Neural progenitor cell (in vitro differentiated cells): ENCODE data around the gene TGM5. TPM values are rescaled to one million over a fixed set of nuclear protein-coding genes. Genes with fewer than 3 reads are reported as not detected.

Experiments
- DNase-seq: peaks from one replicate; pipeline ENCODE4 v3.0.0-alpha.2; 2016; ENCODE audit warnings: low spot score
- H2AFZ ChIP-seq: fragments of 200-600 bp; sonication (generic); replicated peaks from 2 replicates; pipeline ENCODE4 v1.6.1; 2016; ENCODE audit warnings: antibody characterized with exemption
- H3F3A ChIP-seq: fragments of 200-600 bp; sonication (generic); 2 replicates; pipeline ENCODE4 v1.6.1; 2016; ENCODE audit warnings: antibody characterized with exemption, low read depth
- H3K27ac ChIP-seq: fragments of 200-600 bp; sonication (generic); 2 replicates; pipeline ENCODE4 v1.5.1; 2016; ENCODE audit warnings: mild to moderate bottlenecking
- H3K27me3 ChIP-seq: fragments of 200-600 bp; sonication (generic); 2 replicates; pipeline ENCODE4 v1.6.1; 2016; ENCODE audit warnings: mild to moderate bottlenecking, moderate library complexity
- H3K36me3 ChIP-seq: fragments of 200-600 bp; sonication (generic); 2 replicates; pipeline ENCODE4 v1.5.1; 2016
- H3K4me1 ChIP-seq: fragments of 200-600 bp; sonication (generic); 2 replicates; pipeline ENCODE4 v1.6.1; 2016; ENCODE audit warnings: mixed run types
- H3K4me2 ChIP-seq: fragments of 200-600 bp; sonication (generic); 2 replicates; pipeline ENCODE4 v1.6.1; 2016
- H3K4me3 ChIP-seq: fragments of 200-600 bp; sonication (generic); 2 replicates; pipeline ENCODE4 v1.5.1; 2016
- H3K79me2 ChIP-seq: fragments of 200-600 bp; sonication (generic); 2 replicates; pipeline ENCODE4 v1.6.1; 2016; ENCODE audit warnings: low read depth
- H3K9ac ChIP-seq: fragments of 200-600 bp; sonication (generic); 2 replicates; pipeline ENCODE4 v1.6.1; 2016
- H3K9me3 ChIP-seq: fragments of 200-600 bp; sonication (generic); 2 replicates; pipeline ENCODE4 v1.5.1; 2016; ENCODE audit warnings: low read depth
- H4K20me1 ChIP-seq: fragments of 200-600 bp; sonication (generic); 2 replicates; pipeline ENCODE4 v1.6.1; 2016; ENCODE audit warnings: low read depth
- H3K27ac Mint-ChIP-seq: 3 replicates; pipeline ENCODE4 v1.8.0; 2021; ENCODE audit warnings: mixed read lengths
- H3K27me3 Mint-ChIP-seq: 2 replicates; pipeline ENCODE4 v1.8.0; 2022; ENCODE audit warnings: low read depth, mild to moderate bottlenecking, inconsistent platforms, moderate library complexity, mixed read lengths; ENCODE audit not compliant: insufficient read depth
- H3K36me3 Mint-ChIP-seq: 3 replicates; pipeline ENCODE4 v1.8.0; 2021; ENCODE audit warnings: mixed read lengths
- H3K4me1 Mint-ChIP-seq: 3 replicates; pipeline ENCODE4 v1.8.0; 2021; ENCODE audit warnings: mixed read lengths
- H3K4me3 Mint-ChIP-seq: 3 replicates; pipeline ENCODE4 v1.8.0; 2021; ENCODE audit warnings: mild to moderate bottlenecking, moderate library complexity, mixed read lengths
- H3K9me3 Mint-ChIP-seq: 3 replicates; pipeline ENCODE4 v1.8.0; 2020; ENCODE audit warnings: mixed read lengths
- EZH2 ChIP-seq: fragments of 200-600 bp; sonication (generic); IDR thresholded peaks from 2 replicates; pipeline ENCODE4 v1.6.1; 2017; ENCODE audit warnings: antibody characterized with exemption, mild to moderate bottlenecking, moderate library complexity
- EZH2phosphoT487 ChIP-seq: fragments of 200-600 bp; sonication (generic); IDR thresholded peaks from 2 replicates; pipeline ENCODE4 v1.6.1; 2017; ENCODE audit warnings: antibody characterized with exemption
- total RNA-seq: library from RNA; depleted of rRNA; stranded (reverse); fragments of >200 nt; gene quantifications from 2 replicates; pipeline ENCODE4 v1.2.3, GENCODE V29; 2015; ENCODE audit warnings: low replicate concordance
- TF ChIP-seq, protein P1 (sequence below): fragments of 200-600 bp; sonication (generic); IDR thresholded peaks from 2 replicates; pipeline ENCODE4 v1.5.1; 2017; ENCODE audit warnings: antibody characterized with exemption, mild to moderate bottlenecking

Gene TGM5
- total RNA-seq, 1 donor from 2014 or later: not detected

DNA sequence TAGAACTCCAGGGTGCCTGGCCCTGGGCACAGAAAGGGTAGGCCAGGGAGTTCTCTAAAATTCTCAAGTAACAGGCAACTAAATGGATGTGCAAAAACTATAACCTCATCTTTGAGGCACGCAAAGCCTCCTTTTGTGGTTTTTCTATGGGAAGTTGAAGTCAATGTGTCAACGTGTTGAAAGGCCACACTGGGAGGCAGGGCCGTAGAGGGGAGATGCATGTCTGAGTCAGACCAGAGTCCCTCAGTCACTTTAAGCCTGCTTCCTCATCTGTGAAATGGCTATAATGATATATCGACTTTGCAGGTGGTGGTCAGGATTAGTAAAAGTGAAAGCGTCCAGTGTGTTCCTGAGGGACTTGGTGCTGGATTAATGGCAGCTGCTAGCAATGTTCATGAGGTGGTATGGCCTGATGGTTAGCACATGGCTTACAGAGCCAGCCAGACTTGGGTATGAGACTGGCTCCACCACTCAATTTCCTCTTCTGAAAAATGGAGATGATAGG is 17.0 kb downstream of the TGM5 start:
- Histone ChIP-seq H3K27me3 (no peaks in the 10 kb centered on the region), H3K79me2 (no peaks in the 10 kb centered on the region), H2AFZ (no peak overlapping the region), H3K4me3 (no peak overlapping the region), H3K27ac (no peak overlapping the region), H3K4me1 (no peaks in the 10 kb centered on the region), H3K9ac (no peak overlapping the region), H3K4me2 (no peak overlapping the region), H3F3A (no peaks in the 10 kb centered on the region), H3K9me3 (no peaks in the 10 kb centered on the region), H4K20me1 (no peaks in the 10 kb centered on the region), H3K36me3 (no peaks in the 10 kb centered on the region)
- no peaks in the 10 kb centered on the region for H3K36me3 Mint-ChIP-seq
- no peak for DNase-seq
- H3K4me3 Mint-ChIP-seq: no peak overlapping the region
- no peaks in the 10 kb centered on the region for H3K4me1 Mint-ChIP-seq
- TF ChIP-seq EZH2: no peak
- TF ChIP-seq, protein P1, sequence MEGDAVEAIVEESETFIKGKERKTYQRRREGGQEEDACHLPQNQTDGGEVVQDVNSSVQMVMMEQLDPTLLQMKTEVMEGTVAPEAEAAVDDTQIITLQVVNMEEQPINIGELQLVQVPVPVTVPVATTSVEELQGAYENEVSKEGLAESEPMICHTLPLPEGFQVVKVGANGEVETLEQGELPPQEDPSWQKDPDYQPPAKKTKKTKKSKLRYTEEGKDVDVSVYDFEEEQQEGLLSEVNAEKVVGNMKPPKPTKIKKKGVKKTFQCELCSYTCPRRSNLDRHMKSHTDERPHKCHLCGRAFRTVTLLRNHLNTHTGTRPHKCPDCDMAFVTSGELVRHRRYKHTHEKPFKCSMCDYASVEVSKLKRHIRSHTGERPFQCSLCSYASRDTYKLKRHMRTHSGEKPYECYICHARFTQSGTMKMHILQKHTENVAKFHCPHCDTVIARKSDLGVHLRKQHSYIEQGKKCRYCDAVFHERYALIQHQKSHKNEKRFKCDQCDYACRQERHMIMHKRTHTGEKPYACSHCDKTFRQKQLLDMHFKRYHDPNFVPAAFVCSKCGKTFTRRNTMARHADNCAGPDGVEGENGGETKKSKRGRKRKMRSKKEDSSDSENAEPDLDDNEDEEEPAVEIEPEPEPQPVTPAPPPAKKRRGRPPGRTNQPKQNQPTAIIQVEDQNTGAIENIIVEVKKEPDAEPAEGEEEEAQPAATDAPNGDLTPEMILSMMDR: no peak
- TF ChIP-seq EZH2phosphoT487: no peak
- peaks cover 12% of the 10 kb centered on the region for H3K27me3 Mint-ChIP-seq
- no peaks in the 10 kb centered on the region for H3K9me3 Mint-ChIP-seq
- no peak overlapping the region for H3K27ac Mint-ChIP-seq

DNA sequence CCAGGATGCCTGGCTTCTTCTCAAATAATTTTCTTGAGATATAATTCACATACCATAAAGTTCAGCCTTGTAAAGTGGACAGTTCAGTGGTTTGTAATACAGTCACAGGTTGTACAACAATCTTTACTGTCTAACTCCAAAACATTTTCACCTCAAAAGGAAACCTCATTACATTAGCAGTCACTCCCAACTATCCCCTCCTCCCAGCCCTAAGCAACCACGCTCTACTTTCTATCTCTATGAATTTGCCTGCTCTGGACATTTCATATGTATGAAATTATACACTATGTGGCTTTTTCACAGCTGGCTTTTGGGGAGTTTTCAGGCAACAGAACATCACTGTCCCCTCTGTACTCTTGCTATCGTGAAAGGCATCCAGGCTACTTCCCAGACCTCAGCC is 17.5 kb downstream of the TGM5 start:
- Histone ChIP-seq H3K27me3 (no peaks in the 10 kb centered on the region), H3K79me2 (no peaks in the 10 kb centered on the region), H3K4me2 (no peak overlapping the region), H4K20me1 (no peaks in the 10 kb centered on the region), H3K27ac (no peak overlapping the region), H3K4me1 (no peaks in the 10 kb centered on the region), H3K4me3 (no peak overlapping the region), H2AFZ (no peak overlapping the region), H3K9ac (no peak overlapping the region), H3K9me3 (no peaks in the 10 kb centered on the region), H3K36me3 (no peaks in the 10 kb centered on the region), H3F3A (no peaks in the 10 kb centered on the region)
- Mint-ChIP-seq H3K4me1 (no peaks in the 10 kb centered on the region), H3K4me3 (no peak overlapping the region), H3K36me3 (no peaks in the 10 kb centered on the region), H3K27me3 (peaks cover 12% of the 10 kb centered on the region), H3K27ac (no peak overlapping the region), H3K9me3 (no peaks in the 10 kb centered on the region)
- no peak for DNase-seq
- TF ChIP-seq, protein P1: no peak
- TF ChIP-seq EZH2phosphoT487 (no peak), EZH2 (no peak)

- Mint-ChIP-seq H3K27me3 (peaks cover 6% of the 10 kb centered on the region), H3K4me1 (no peaks in the 10 kb centered on the region), H3K4me3 (no peak overlapping the region), H3K9me3 (no peaks in the 10 kb centered on the region), H3K36me3 (no peaks in the 10 kb centered on the region), H3K27ac (no peak overlapping the region)
- no peak overlapping the region for H3K4me2 ChIP-seq
- H3K36me3 ChIP-seq: no peaks in the 10 kb centered on the region
- H3K27me3 ChIP-seq: no peaks in the 10 kb centered on the region
- H3K9ac ChIP-seq: no peak overlapping the region
- H3K79me2 ChIP-seq: no peaks in the 10 kb centered on the region
- no peaks in the 10 kb centered on the region for H3K4me1 ChIP-seq
- H2AFZ ChIP-seq: no peak overlapping the region
- no peak overlapping the region for H3K4me3 ChIP-seq
- no peaks in the 10 kb centered on the region for H3F3A ChIP-seq
- no peak overlapping the region for H3K27ac ChIP-seq
- no peak for DNase-seq
- H4K20me1 ChIP-seq: no peaks in the 10 kb centered on the region
- TF ChIP-seq EZH2: no peak
- no peak for TF ChIP-seq EZH2phosphoT487
- TF ChIP-seq, protein P1: no peak
- no peaks in the 10 kb centered on the region for H3K9me3 ChIP-seq
Measured at GRCh38 chr15:43246261-43246774, 20.4 kb downstream of the TGM5 start.
